GM18870 (cell line): Measurements from ENCODE around the gene GLP1R.
"Not testable (repeated sequence)": the region's sequence is repeated elsewhere in the genome, so short reads cannot be mapped to it uniquely, and the experiment has no call there.

Experiments used
- ATAC-seq: cut with Tn5 transposase; IDR thresholded peaks from one replicate; pipeline ENCODE4 v1.9.1; 2021; ENCODE audit warnings: moderate library complexity; ENCODE audit not compliant: unreplicated experiment

Gene GLP1R

DNA sequence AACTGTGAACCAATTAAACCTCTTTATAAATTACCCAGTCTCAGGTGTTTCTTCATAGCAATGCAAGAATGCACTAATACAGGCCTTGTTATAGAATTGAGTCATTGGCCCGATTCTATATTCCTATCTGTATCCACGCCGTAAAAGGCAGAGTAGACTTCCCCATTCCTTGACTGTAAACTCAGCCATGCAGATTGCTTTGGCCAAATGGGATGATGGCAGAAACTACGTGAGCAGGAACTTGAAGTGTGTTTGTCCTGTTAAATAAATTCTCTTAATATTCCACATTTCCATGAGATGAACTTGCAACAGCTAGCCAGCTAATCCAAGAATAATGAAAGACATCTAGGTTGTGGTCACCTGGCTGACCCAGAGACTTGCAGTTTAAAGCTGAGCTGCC, 70.3 kb downstream of the GLP1R start:
- ATAC-seq: no peak

DNA sequence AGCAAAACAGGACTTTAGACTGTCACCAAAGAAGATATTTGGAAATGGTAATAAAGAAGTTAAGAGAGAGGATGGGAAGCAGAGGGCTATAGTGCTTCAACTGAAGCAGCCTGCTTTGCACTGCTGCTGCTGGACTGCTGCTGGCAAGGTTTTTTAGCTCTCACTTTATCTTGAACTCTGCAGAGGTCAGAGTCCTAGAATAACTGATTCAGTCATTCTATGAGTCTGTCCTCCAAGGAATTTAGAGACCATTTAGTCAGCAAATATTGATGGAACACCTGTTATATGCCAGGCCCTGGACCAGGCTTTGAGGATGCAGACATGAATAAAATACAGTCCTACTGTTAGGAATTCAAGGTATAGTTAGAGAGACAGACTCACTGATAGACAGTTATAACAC, 75.5 kb downstream of the GLP1R start:
- ATAC-seq: no peak

DNA sequence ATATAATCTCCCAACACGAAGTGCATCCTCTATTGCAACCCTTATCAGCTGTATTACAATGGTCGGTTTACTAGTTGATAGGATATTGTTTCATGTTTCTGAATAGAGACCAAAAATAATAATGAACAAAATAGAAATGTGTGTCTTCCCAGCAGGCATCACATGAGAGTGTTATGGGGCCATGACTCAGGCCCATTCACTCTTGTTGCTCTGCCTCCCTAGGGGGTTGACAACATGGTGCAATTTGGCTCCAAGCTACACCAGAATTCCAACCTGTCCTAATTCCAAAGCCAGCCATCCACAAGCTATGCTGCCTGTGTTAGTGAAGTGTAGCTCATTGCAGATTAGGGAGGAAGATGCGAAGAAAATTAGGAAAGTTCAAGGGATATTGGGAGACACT, 79.5 kb downstream of the GLP1R start:
- ATAC-seq: no peak

DNA sequence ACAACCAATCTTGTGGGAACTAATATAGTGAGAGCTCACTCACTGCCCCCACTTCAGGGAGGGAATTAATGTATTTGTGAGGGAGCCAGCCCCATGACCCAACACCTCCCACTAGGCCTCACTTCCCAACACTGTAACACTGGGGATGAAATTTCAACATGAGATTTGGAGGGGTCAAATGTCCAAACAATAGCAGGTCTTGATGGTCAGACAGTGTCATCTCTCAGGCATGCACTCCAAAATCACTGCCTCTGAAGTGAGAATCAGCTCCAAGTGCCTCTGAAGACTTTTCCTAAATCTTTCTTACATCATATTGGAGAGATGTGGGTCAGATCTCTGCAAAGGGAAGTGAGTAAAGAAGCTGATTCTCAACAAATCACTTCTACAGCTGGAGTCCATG, 80.3 kb downstream of the GLP1R start:
- ATAC-seq: no peak

DNA sequence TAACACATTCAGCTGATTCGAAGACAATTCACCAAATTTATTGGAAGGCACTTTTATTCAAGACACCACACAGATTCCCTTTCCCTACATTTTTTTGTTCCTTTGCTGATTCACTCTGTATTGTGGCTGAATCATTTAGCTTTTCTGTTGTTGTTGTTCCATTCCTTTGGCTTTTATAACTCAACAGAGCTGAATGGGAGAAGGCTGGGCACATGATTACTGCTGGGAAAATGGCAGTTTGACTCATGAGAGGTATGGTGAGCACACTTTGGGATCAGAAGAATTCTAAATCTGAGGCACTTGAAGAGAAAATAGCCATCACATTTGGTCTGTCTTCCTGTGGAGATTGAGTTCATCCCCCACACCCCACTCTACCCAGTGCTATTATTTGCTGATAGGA, 82.1 kb downstream of the GLP1R start:
- ATAC-seq: no peak

DNA sequence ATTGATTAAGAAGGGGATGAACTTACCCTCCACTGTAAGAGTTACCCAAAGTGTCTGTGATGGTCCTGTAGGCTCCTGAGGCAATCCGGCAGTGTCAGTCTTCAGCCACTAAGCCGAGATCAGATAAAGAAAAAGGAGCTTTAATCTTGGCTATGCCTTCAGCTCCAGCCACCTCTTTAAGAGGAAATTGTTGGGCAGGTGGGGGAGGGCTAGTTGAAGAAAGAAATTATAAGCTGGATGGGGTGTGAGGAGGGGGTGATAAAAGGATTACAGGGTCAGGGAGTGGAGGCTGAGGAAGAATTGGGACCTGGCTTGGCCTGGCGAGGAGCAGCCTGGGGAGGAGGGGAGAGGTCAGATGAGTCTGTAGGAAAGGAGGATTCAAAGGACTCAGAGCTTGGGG, 86.2 kb downstream of the GLP1R start:
- ATAC-seq: not testable (repeated sequence)

DNA sequence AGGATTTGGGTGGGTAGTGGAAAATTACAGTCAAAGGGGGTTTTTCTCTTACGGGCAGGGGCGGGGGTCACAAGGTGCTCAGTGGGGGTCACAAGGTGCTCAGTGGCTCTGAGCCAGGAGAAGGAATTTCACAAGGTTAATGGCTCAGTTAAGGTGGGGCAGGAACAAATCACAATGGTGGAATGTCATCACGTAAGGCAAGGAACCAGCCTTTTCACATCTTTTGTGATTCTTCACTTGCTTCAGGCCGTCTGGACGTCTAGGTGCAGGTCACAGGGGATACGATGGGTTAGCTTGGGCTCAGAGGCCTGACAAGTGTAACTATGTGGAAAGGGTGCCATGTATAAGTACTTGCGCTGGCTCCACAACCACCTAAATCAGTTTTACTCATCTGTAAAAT, 87.6 kb downstream of the GLP1R start:
- ATAC-seq: not testable (repeated sequence)

DNA sequence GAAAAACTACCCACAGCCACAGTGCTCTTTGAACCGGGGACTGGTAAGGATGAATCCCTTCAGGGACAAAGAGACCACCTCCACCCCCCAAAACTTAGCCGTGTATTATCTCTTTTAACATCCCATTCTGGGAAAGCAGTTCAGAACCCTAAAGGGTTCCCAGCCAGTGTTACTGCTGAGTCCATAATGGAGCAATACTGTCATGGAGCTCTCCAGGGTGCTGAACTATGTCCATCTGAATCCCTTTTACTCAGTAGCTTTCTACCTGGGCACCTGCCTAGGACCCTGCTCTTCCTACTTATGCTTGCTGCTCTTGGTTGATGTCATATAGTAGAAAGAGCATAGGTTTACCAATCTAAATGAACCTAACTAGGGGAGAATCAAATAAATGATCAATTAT, 88.7 kb downstream of the GLP1R start:
- ATAC-seq: no peak
